ENCODE data around the gene CRYBG1. TPM values are rescaled to one million over a fixed set of nuclear protein-coding genes. Genes with fewer than 3 reads are reported as not detected.
A peak's percentile ranks its signal among the peaks of the same experiment; 100 is the strongest.
"Not testable (repeated sequence)": the region's sequence is repeated elsewhere in the genome, so short reads cannot be mapped to it uniquely, and the experiment has no call there.

Gene CRYBG1
- total RNA-seq, 1 experiment from 2014 or later: 5.7 TPM

DNA sequence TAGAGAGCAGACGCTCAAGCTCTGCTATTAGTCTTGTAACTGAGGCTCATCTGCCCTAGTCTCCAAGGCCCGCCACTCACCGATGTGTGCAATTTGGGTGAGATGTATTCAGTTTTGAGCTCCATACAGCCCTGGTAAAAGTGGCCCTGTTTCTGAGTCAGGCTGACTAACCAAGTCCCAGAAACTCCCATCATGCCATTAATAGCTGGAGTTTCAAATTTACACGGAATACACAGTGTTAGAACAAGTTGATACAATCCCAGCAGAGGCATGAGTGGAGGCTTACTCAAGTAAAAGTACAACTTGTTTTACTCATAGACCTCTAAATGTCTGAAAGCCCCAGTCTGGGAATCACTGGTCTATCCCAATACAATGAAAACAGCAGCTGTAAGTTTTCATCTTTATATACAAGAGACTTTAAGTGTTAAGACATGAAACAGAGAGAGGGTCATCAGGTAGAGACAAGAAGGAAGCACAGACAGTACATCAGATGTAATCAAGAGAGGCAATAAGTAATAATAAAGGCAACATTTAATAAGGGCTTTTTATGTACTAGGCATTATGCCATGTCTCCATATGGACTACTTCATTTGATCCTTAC is 226.4 kb downstream of the CRYBG1 start:
- no CpG with 5 or more reads among the region's 4 CpGs for WGBS (ENCODE audit: extremely low coverage, insufficient read length, low lambda C conversion rate)

DNA sequence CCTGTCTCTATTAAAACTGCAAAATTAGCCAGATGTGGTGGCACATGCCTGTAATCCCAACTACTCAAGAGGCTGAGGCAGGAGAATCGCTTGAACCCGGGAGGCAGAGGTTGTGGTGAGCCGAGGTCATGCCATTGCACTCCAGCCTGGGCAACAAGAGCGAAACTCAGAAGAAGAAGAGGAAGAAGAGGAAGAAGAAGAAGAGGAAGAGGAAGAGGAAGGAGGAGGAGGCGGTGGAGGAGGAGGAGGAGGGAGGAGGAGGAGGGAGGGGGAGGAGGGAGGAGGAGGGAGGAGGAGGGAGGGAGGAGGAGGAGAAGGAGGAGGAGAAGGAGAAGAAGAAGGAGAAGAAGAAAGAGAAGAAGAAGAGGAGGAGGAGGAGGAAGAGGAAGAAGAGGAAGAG is 228.4 kb downstream of the CRYBG1 start:
- not testable (repeated sequence) for H2BK12ac ChIP-seq (ENCODE audit: insufficient read length, low read depth, low read length); H3K79me1 ChIP-seq (ENCODE audit: insufficient read depth, low read depth, low read length, poor library complexity, severe bottlenecking); H3K23ac ChIP-seq (ENCODE audit: insufficient read length, low read depth, low read length); H3K4me2 ChIP-seq (ENCODE audit: insufficient read depth, insufficient read length, low read length); H3K4me1 ChIP-seq (ENCODE audit: insufficient read depth, low read length); H3K23me2 ChIP-seq (ENCODE audit: insufficient read length, low read depth, low read length, poor library complexity, severe bottlenecking); H3K4me3 Mint-ChIP-seq; H4K8ac ChIP-seq (replicated peaks; ENCODE audit: insufficient read length, low read depth, low read length); H2AK5ac ChIP-seq (ENCODE audit: insufficient read length, low read length); DNase-seq; H3K14ac ChIP-seq (ENCODE audit: insufficient read depth, low read length); H2AFZ ChIP-seq (ENCODE audit: low read length); H3K27me3 ChIP-seq (ENCODE audit: insufficient read depth, low read length); H2BK120ac ChIP-seq (ENCODE audit: low read depth, low read length, poor library complexity, severe bottlenecking); H2BK15ac ChIP-seq (ENCODE audit: low read depth, low read length); H3K56ac ChIP-seq (ENCODE audit: insufficient read length, low read depth, low read length); H3K27ac Mint-ChIP-seq; H3T11ph ChIP-seq (ENCODE audit: low read length); H3K9me3 Mint-ChIP-seq; H3K9me3 ChIP-seq (ENCODE audit: control insufficient read depth, low read depth, low read length); H3K4ac ChIP-seq (ENCODE audit: low read depth, low read length); H3K27me3 Mint-ChIP-seq (ENCODE audit: low read depth); H2BK5ac ChIP-seq (ENCODE audit: insufficient read length, low read length); H4K5ac ChIP-seq (ENCODE audit: insufficient read length, low read depth, low read length); H2BK20ac ChIP-seq (ENCODE audit: low read depth, low read length, poor library complexity, severe bottlenecking); H3K27ac ChIP-seq (ENCODE audit: insufficient read length, low read depth, low read length); H4K91ac ChIP-seq (ENCODE audit: insufficient read length, low read depth, low read length); H3K9ac ChIP-seq (ENCODE audit: extremely low read depth, insufficient read length, low read length); H3K79me2 ChIP-seq (ENCODE audit: insufficient read depth, low read length); H3K18ac ChIP-seq (ENCODE audit: insufficient read length, low read depth, low read length); H4K20me1 ChIP-seq (ENCODE audit: control insufficient read depth, insufficient read depth, insufficient read length)
- H3K36me3 Mint-ChIP-seq (ENCODE audit: insufficient read depth in 1 of 3, low read depth in 3 of 3): peaks cover 17 to 46% (median 38%) of the 10 kb centered on the region in 3 experiments
- no CpG with 5 or more reads among the region's 5 CpGs for WGBS (ENCODE audit: extremely low coverage, insufficient read length, low lambda C conversion rate)
- H3K4me1 Mint-ChIP-seq: peaks cover 18 to 20% of the 10 kb centered on the region in 2 experiments

More for the DNA sequence above, 226.4 kb downstream of the CRYBG1 start:
- Histone ChIP-seq H4K20me1 (ENCODE audit: control insufficient read depth, insufficient read depth, insufficient read length) (no peaks in the 10 kb centered on the region), H3K56ac (ENCODE audit: insufficient read length, low read depth, low read length) (no peak overlapping the region), H4K91ac (ENCODE audit: insufficient read length, low read depth, low read length) (no peak overlapping the region), H2BK5ac (ENCODE audit: insufficient read length, low read length) (no peak overlapping the region), H2BK15ac (ENCODE audit: low read depth, low read length) (no peak overlapping the region), H3T11ph (ENCODE audit: low read length) (no peak overlapping the region), H3K79me1 (ENCODE audit: insufficient read depth, low read depth, low read length, poor library complexity, severe bottlenecking) (no peaks in the 10 kb centered on the region), H4K8ac (replicated peaks; ENCODE audit: insufficient read length, low read depth, low read length) (no peak overlapping the region), H3K4ac (ENCODE audit: low read depth, low read length) (no peak overlapping the region), H2AFZ (ENCODE audit: low read length) (no peak overlapping the region), H3K27me3 (ENCODE audit: insufficient read depth, low read length) (no peaks in the 10 kb centered on the region), H3K9me3 (ENCODE audit: control insufficient read depth, low read depth, low read length) (no peaks in the 10 kb centered on the region), H3K23ac (ENCODE audit: insufficient read length, low read depth, low read length) (no peak overlapping the region), H3K79me2 (ENCODE audit: insufficient read depth, low read length) (no peaks in the 10 kb centered on the region), H3K4me2 (ENCODE audit: insufficient read depth, insufficient read length, low read length) (no peak overlapping the region), H3K23me2 (ENCODE audit: insufficient read length, low read depth, low read length, poor library complexity, severe bottlenecking) (no peaks in the 10 kb centered on the region), H2BK120ac (ENCODE audit: low read depth, low read length, poor library complexity, severe bottlenecking) (no peak overlapping the region), H3K18ac (ENCODE audit: insufficient read length, low read depth, low read length) (no peak overlapping the region), H4K5ac (ENCODE audit: insufficient read length, low read depth, low read length) (no peak overlapping the region), H2BK12ac (ENCODE audit: insufficient read length, low read depth, low read length) (no peak overlapping the region), H2BK20ac (ENCODE audit: low read depth, low read length, poor library complexity, severe bottlenecking) (no peak overlapping the region), H3K9ac (ENCODE audit: extremely low read depth, insufficient read length, low read length) (no peak overlapping the region), H2AK5ac (ENCODE audit: insufficient read length, low read length) (no peak overlapping the region), H3K4me1 (ENCODE audit: insufficient read depth, low read length) (no peaks in the 10 kb centered on the region), H3K27ac (ENCODE audit: insufficient read length, low read depth, low read length) (no peak overlapping the region), H3K14ac (ENCODE audit: insufficient read depth, low read length) (no peak overlapping the region)
- Mint-ChIP-seq H3K9me3 (peaks cover 3 to 4% of the 10 kb centered on the region in 2 experiments; a peak in 2 of 5 replicates), H3K36me3 (ENCODE audit: insufficient read depth in 1 of 3, low read depth in 3 of 3) (peaks cover 16 to 53% (median 52%) of the 10 kb centered on the region in 3 experiments), H3K4me3 (no peak overlapping the region), H3K4me1 (peaks cover 18 to 20% of the 10 kb centered on the region in 2 experiments), H3K27ac (0 out of 7 replicates have a peak overlapping the region, but pooled peaks of 1 of the 3 experiments have one; percentile 52), H3K27me3 (ENCODE audit: low read depth) (no peaks in the 10 kb centered on the region; the same call in 1 of the 2 replicates)
- TF ChIP-seq, protein P1, sequence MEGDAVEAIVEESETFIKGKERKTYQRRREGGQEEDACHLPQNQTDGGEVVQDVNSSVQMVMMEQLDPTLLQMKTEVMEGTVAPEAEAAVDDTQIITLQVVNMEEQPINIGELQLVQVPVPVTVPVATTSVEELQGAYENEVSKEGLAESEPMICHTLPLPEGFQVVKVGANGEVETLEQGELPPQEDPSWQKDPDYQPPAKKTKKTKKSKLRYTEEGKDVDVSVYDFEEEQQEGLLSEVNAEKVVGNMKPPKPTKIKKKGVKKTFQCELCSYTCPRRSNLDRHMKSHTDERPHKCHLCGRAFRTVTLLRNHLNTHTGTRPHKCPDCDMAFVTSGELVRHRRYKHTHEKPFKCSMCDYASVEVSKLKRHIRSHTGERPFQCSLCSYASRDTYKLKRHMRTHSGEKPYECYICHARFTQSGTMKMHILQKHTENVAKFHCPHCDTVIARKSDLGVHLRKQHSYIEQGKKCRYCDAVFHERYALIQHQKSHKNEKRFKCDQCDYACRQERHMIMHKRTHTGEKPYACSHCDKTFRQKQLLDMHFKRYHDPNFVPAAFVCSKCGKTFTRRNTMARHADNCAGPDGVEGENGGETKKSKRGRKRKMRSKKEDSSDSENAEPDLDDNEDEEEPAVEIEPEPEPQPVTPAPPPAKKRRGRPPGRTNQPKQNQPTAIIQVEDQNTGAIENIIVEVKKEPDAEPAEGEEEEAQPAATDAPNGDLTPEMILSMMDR (conservative IDR thresholded peaks at IDR 0.05): no peak
- no peak for DNase-seq
